SK-N-SH (cell line): ENCODE measurements around the gene NTN1. TPM values are rescaled to one million over a fixed set of nuclear protein-coding genes. Genes with fewer than 3 reads are reported as not detected.

Experiments used
- CTCF ChIA-PET: fragments of 300-600, 350-600 bp; formaldehyde crosslinking; extraction: SDS; loops from one replicate; lab custom pipeline; 2021; lab: Yijun Ruan, JAX
- POLR2A ChIA-PET: fragments of 350-600 bp; sonication (Branson Sonifier 250); formaldehyde crosslinking; extraction: SDS; loops from one replicate; lab custom pipeline; 2020; ENCODE audit warnings: antibody characterized with exemption, inconsistent platforms; lab: Yijun Ruan, JAX
- DNase-seq: peaks from one replicate; pipeline ENCODE4 v3.0.0; 2012
- H2AFZ ChIP-seq: fragments of 200-600 bp; sonication (generic); 2 replicates; pipeline ENCODE4 v1.8.1; 2016; ENCODE audit warnings: antibody characterized with exemption, mild to moderate bottlenecking, low read depth
- H3F3A ChIP-seq: fragments of 200-600 bp; sonication (generic); replicated peaks from 2 replicates; pipeline ENCODE3; 2016; ENCODE audit warnings: antibody characterized with exemption, mild to moderate bottlenecking; ENCODE audit not compliant: insufficient read depth
- H3K27ac ChIP-seq, 2 experiments: fragments of 200-500 bp in 1 of 2; fragments of 200-600 bp in 1 of 2; sonication (Bioruptor generic) in 1 of 2; sonication (generic), shearing (Covaris generic) in 1 of 2; 2 replicates each; pipeline versions ENCODE4 v1.5.1 to v1.6.1; 2014 to 2016; ENCODE audit warnings: low read depth in 2 of 2, inconsistent platforms in 1 of 2, low read length in 1 of 2, mild to moderate bottlenecking in 1 of 2, mixed read lengths in 1 of 2
- H3K27me3 ChIP-seq: fragments of 200-600 bp; sonication (generic), shearing (Covaris generic); 2 replicates; pipeline ENCODE4 v1.6.1; 2016; ENCODE audit warnings: mixed run types; ENCODE audit not compliant: insufficient read depth
- H3K36me3 ChIP-seq, 2 experiments: fragments of 200-500 bp in 1 of 2; fragments of 200-600 bp in 1 of 2; sonication (Bioruptor generic) in 1 of 2; sonication (generic) in 1 of 2; replicated peaks in 1 of 2; 2 replicates each; pipeline versions ENCODE3 to v1.5.1; 2014 to 2016; ENCODE audit warnings: low read length in 1 of 2, mild to moderate bottlenecking in 1 of 2; ENCODE audit not compliant: insufficient read depth in 2 of 2, control insufficient read depth in 1 of 2
- H3K4me1 ChIP-seq, 2 experiments: fragments of 200-500 bp in 1 of 2; fragments of 200-600 bp in 1 of 2; sonication (Bioruptor generic) in 1 of 2; sonication (generic), shearing (Covaris generic) in 1 of 2; 2 replicates each; pipeline versions ENCODE4 v1.5.1 to v1.6.1; 2014 to 2016; ENCODE audit warnings: low read depth in 1 of 2, low read length in 1 of 2, mixed run types in 1 of 2; ENCODE audit not compliant: insufficient read depth in 2 of 2, control insufficient read depth in 1 of 2
- H3K4me2 ChIP-seq: fragments of 200-600 bp; sonication (generic), shearing (Covaris generic); 2 replicates; pipeline ENCODE4 v1.6.1; 2017; ENCODE audit warnings: mixed run types
- H3K4me3 ChIP-seq, 2 experiments: fragments of 200-500 bp in 1 of 2; fragments of 200-600 bp in 1 of 2; sonication (Bioruptor generic) in 1 of 2; sonication (generic), shearing (Covaris generic) in 1 of 2; 2 replicates each; pipeline versions ENCODE4 v1.5.1 to v1.8.1; 2014 to 2016; ENCODE audit warnings: low read depth in 2 of 2, inconsistent platforms in 1 of 2, low read length in 1 of 2, mild to moderate bottlenecking in 1 of 2, mixed read lengths in 1 of 2, moderate library complexity in 1 of 2
- H3K79me2 ChIP-seq: fragments of 200-600 bp; sonication (generic); 2 replicates; pipeline ENCODE4 v1.8.1; 2017; ENCODE audit warnings: mild to moderate bottlenecking; ENCODE audit not compliant: insufficient read depth
- H3K9ac ChIP-seq: fragments of 200-600 bp; sonication (generic); 2 replicates; pipeline ENCODE4 v1.6.1; 2017; ENCODE audit warnings: mixed run types
- H3K9me2 ChIP-seq: fragments of 200-600 bp; sonication (generic); 2 replicates; pipeline ENCODE4 v1.6.1; 2017; ENCODE audit warnings: mixed run types
- H3K9me3 ChIP-seq: fragments of 200-600 bp; sonication (generic); 2 replicates; pipeline ENCODE4 v1.6.1; 2017; ENCODE audit warnings: mixed run types, mild to moderate bottlenecking, moderate library complexity
- H4K20me1 ChIP-seq: fragments of 200-600 bp; sonication (generic); 2 replicates; pipeline ENCODE4 v1.6.1; 2017; ENCODE audit warnings: mild to moderate bottlenecking, mixed run types; ENCODE audit not compliant: insufficient read depth
- CHD2 ChIP-seq: fragments of 150-350 bp; IDR thresholded peaks from 2 replicates; pipeline ENCODE4 v1.6.1; 2018; ENCODE audit warnings: low read length; ENCODE audit not compliant: partially characterized antibody
- ELF1 ChIP-seq: IDR thresholded peaks from 2 replicates; pipeline ENCODE4 v1.4.0; 2012
- EP300 ChIP-seq, 2 experiments: IDR thresholded peaks; 2 replicates each; pipeline versions ENCODE4 v1.4.0 to v1.6.1; 2012; ENCODE audit warnings: borderline replicate concordance in 1 of 2, low read depth in 1 of 2, low read length in 1 of 2
- EZH2phosphoT487 ChIP-seq: fragments of 200-600 bp; sonication (generic); IDR thresholded peaks from 2 replicates; pipeline ENCODE4 v1.6.1; 2017; ENCODE audit warnings: low read depth, mixed run types, mild to moderate bottlenecking, antibody characterized with exemption, moderate library complexity, borderline replicate concordance
- FOSL2 ChIP-seq: IDR thresholded peaks from 2 replicates; pipeline ENCODE4 v1.4.0; 2012; ENCODE audit warnings: low read depth, mild to moderate bottlenecking, moderate library complexity, borderline replicate concordance
- FOXJ3 ChIP-seq: sonication (generic); formaldehyde crosslinking; IDR thresholded peaks from 2 replicates; pipeline ENCODE4 v1.5.1; 2020; ENCODE audit warnings: mild to moderate bottlenecking, missing genetic modification reagents
- FOXM1 ChIP-seq: IDR thresholded peaks from 2 replicates; pipeline ENCODE4 v1.4.0; 2012; ENCODE audit warnings: low read depth, mild to moderate bottlenecking
- GABPA ChIP-seq: IDR thresholded peaks from 2 replicates; pipeline ENCODE4 v1.4.0; 2012; ENCODE audit warnings: low read depth, mild to moderate bottlenecking
- GATA2 ChIP-seq: sonication (generic); formaldehyde crosslinking; IDR thresholded peaks from 2 replicates; pipeline ENCODE4 v1.5.0; 2020; ENCODE audit warnings: mild to moderate bottlenecking, missing genetic modification reagents
- JUND ChIP-seq: IDR thresholded peaks from 2 replicates; pipeline ENCODE4 v1.4.0; 2012
- MEF2A ChIP-seq: IDR thresholded peaks from 2 replicates; pipeline ENCODE4 v1.4.0; 2012; ENCODE audit warnings: low read depth, borderline replicate concordance
- NRF1 ChIP-seq: IDR thresholded peaks from 2 replicates; pipeline ENCODE4 v1.6.1; 2012; ENCODE audit warnings: low read depth, mild to moderate bottlenecking, low read length
- PBX3 ChIP-seq: IDR thresholded peaks from 2 replicates; pipeline ENCODE4; 2012
- RCOR1 ChIP-seq: fragments of 150-350 bp; IDR thresholded peaks from 2 replicates; pipeline ENCODE4 v1.6.1; 2017; ENCODE audit warnings: antibody characterized with exemption, low read length
- RXRA ChIP-seq: IDR thresholded peaks from 2 replicates; pipeline ENCODE4 v1.4.0; 2012; ENCODE audit warnings: low read depth, mild to moderate bottlenecking, borderline replicate concordance
- SMC3 ChIP-seq: IDR thresholded peaks from 2 replicates; pipeline ENCODE4 v1.6.1; 2012; ENCODE audit warnings: low read depth, low read length, improper control_type of control experiment
- TCF12 ChIP-seq: IDR thresholded peaks from 2 replicates; pipeline ENCODE4 v1.4.0; 2012
- WGBS: methylation state at CpG from one replicate; pipeline ENCODE4 v1.1.6; 2017; ENCODE audit warnings: low lambda C conversion rate; 5-methylcytosine and 5-hydroxymethylcytosine counted together
- polyA plus RNA-seq, 3 experiments: library from polyadenylated mRNA; depleted of rRNA; stranded (reverse); fragments of >200 nt; gene quantifications; 2 replicates each; pipeline ENCODE4 v1.2.3, GENCODE V29; 2012
- TF ChIP-seq, protein P1 (sequence below): IDR thresholded peaks from 2 replicates; pipeline ENCODE4 v1.4.0; 2012; ENCODE audit warnings: low read depth
- TF ChIP-seq, protein P2 (sequence below): fragments of 150-350 bp; IDR thresholded peaks from 2 replicates; pipeline ENCODE4 v1.6.1; 2017; ENCODE audit warnings: antibody characterized with exemption, low read length, low read depth, borderline replicate concordance
- TF ChIP-seq, protein P3 (sequence below): IDR thresholded peaks from 2 replicates; pipeline ENCODE4 v1.6.1; 2012; ENCODE audit warnings: mild to moderate bottlenecking, low read depth, low read length, moderate library complexity

The NTN1 gene
- polyA plus RNA-seq, 1 of the 3 experiments (the other 2 are of a cell fraction): 0.05 TPM

DNA sequence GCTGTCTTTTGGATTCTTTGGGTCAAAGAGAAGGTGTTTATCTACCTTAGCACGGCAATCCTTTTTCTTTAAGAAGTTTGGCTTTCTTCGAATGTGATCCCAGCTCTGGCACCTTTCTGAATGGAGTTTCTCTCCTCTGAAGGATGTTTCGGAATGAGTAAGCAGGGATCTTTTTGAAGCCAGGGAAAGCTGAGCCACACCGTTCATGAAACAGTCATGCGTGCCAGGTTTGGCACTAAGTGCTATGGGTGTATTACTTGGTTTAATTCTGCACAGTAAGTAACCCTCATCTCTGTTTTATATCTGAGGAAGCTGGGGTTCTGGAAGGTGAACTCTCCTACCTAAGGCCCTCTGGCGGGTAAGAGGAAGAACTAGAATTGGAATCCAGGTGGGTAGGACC is 234.5 kb downstream of the NTN1 start:
- POLR2A ChIA-PET: no interaction called here
- H3K27me3 ChIP-seq: no peaks in the 10 kb centered on the region
- H2AFZ ChIP-seq: no peak overlapping the region
- no peak overlapping the region for H3K27ac ChIP-seq
- H3K4me1 ChIP-seq: peaks cover 0 to 5% of the 10 kb centered on the region in 2 experiments; a peak in 1 of 4 replicates
- H3K4me2 ChIP-seq: no peak overlapping the region
- H3K9ac ChIP-seq: no peak overlapping the region
- TF ChIP-seq RCOR1: no peak
- TF ChIP-seq FOXM1: no peak
- TF ChIP-seq RXRA: no peak
- no peak for TF ChIP-seq CHD2
- TF ChIP-seq, protein P1, sequence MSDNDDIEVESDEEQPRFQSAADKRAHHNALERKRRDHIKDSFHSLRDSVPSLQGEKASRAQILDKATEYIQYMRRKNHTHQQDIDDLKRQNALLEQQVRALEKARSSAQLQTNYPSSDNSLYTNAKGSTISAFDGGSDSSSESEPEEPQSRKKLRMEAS: no peak
- no peak for TF ChIP-seq GATA2 (CRISPR knock-in tag)
- no peak for TF ChIP-seq MEF2A
- TF ChIP-seq JUND: no peak
- TF ChIP-seq TCF12: no peak
- TF ChIP-seq GABPA: no peak
- no peak for TF ChIP-seq NRF1
- TF ChIP-seq, protein P2, sequence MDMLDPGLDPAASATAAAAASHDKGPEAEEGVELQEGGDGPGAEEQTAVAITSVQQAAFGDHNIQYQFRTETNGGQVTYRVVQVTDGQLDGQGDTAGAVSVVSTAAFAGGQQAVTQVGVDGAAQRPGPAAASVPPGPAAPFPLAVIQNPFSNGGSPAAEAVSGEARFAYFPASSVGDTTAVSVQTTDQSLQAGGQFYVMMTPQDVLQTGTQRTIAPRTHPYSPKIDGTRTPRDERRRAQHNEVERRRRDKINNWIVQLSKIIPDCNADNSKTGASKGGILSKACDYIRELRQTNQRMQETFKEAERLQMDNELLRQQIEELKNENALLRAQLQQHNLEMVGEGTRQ: no peak
- no peak for TF ChIP-seq EP300 (IDR thresholded peaks at IDR 0.05; ENCODE audit: borderline replicate concordance in 1 of 2, low read depth in 1 of 2, low read length in 1 of 2)
- TF ChIP-seq FOXJ3 (CRISPR knock-in tag): no peak
- TF ChIP-seq, protein P3, sequence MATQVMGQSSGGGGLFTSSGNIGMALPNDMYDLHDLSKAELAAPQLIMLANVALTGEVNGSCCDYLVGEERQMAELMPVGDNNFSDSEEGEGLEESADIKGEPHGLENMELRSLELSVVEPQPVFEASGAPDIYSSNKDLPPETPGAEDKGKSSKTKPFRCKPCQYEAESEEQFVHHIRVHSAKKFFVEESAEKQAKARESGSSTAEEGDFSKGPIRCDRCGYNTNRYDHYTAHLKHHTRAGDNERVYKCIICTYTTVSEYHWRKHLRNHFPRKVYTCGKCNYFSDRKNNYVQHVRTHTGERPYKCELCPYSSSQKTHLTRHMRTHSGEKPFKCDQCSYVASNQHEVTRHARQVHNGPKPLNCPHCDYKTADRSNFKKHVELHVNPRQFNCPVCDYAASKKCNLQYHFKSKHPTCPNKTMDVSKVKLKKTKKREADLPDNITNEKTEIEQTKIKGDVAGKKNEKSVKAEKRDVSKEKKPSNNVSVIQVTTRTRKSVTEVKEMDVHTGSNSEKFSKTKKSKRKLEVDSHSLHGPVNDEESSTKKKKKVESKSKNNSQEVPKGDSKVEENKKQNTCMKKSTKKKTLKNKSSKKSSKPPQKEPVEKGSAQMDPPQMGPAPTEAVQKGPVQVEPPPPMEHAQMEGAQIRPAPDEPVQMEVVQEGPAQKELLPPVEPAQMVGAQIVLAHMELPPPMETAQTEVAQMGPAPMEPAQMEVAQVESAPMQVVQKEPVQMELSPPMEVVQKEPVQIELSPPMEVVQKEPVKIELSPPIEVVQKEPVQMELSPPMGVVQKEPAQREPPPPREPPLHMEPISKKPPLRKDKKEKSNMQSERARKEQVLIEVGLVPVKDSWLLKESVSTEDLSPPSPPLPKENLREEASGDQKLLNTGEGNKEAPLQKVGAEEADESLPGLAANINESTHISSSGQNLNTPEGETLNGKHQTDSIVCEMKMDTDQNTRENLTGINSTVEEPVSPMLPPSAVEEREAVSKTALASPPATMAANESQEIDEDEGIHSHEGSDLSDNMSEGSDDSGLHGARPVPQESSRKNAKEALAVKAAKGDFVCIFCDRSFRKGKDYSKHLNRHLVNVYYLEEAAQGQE: no peak
- no peak for TF ChIP-seq ELF1
- TF ChIP-seq PBX3: no peak
- no peak for TF ChIP-seq FOSL2
- TF ChIP-seq EZH2phosphoT487: no peak
- TF ChIP-seq SMC3: no peak
- no peak for DNase-seq
- H3F3A ChIP-seq: no peaks in the 10 kb centered on the region
- no peaks in the 10 kb centered on the region for H3K9me2 ChIP-seq
- H4K20me1 ChIP-seq: no peaks in the 10 kb centered on the region
- no peaks in the 10 kb centered on the region for H3K9me3 ChIP-seq
- no peaks in the 10 kb centered on the region for H3K36me3 ChIP-seq
- H3K79me2 ChIP-seq: no peaks in the 10 kb centered on the region
- WGBS: 84% methylated on average over 6 of the region's 6 CpGs
- CTCF ChIA-PET: no interaction called here
- H3K4me3 ChIP-seq: no peak overlapping the region
